ENCODE measurements around the gene EHHADH. TPM values are rescaled to one million over a fixed set of nuclear protein-coding genes. Genes with fewer than 3 reads are reported as not detected.

Gene EHHADH
- total RNA-seq, 4 donors from 2014 or later: 7.4 to 23.7 (median 15.6) TPM

DNA sequence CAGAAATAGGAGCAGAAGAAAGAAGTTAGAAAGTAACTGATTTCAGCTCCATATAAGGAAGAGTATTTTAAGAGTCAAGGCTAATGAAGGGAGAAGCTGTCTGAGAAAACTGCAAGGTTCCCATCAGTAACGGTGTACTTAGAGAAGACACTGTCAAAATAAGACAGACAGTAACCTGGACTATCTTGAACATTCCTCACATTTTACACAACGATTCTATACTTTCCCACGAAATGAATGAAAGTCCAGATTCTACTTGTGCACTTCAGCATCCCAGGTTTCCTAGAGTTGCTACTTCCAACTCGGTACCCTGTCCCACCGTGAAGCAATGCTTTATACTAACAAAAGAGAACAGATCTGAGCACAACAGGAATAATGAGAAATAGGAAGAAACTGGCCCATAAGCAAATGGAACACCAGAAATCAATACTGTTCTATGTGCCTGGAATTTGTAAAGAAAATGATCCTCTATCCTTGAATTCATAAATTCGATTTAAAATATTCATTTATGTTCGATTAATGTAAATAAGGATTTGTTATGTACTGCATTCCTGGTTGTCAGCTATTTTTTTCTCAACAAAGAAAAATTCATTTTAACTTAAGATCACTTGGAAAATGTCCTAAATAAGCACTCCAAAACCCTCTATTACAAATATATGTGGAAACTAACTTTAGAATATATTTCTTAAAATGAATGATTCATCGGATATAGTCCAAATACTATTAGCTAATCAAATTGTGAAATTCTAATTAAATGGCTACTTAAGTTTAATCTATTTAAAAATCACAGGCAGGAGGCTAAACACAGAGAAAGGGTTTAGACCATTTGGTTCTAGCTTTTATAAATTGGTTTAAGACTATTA lies 102.5 kb downstream of the EHHADH start:
- Histone ChIP-seq H3K4me3 (replicated peaks in 1 of 3) (no peak overlapping the region), H3K27me3 (no peaks in the 10 kb centered on the region), H3K4me1 (peaks cover 0 to 10% of the 10 kb centered on the region in 2 donors), H3K9me3 (no peaks in the 10 kb centered on the region), H3K27ac (no peak overlapping the region), H3K36me3 (no peaks in the 10 kb centered on the region)
- intact Hi-C loops (cut with DNase I): no loop called here
- 53 to 61% methylated on average over 8 of the region's 8 CpGs for WGBS, 2 donors
- TF ChIP-seq POLR2A (IDR thresholded peaks at IDR 0.05): no peak
- no peak for DNase-seq

DNA sequence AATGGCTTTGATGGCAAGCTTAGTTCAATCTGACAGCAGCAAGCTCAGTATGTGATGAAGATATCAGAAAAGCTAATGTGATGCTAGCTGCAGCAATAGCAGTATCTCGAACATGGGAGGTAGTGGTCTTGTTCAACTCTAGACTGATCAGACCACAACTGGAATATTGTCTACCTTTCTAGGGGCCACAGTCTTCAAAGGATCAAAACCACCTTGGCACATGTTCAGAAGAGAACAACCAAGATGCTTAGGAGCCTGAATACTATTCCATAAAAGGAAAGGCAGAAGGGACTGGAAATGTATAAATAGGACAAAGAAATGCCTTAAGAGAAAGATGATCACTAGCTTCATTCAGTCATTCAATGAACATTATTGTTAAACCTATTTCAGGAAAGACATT lies 103.3 kb downstream of the EHHADH start:
- Histone ChIP-seq H3K4me3 (replicated peaks in 1 of 3) (no peak overlapping the region), H3K4me1 (peaks cover 0 to 10% of the 10 kb centered on the region in 2 donors), H3K27me3 (no peaks in the 10 kb centered on the region), H3K36me3 (no peaks in the 10 kb centered on the region), H3K27ac (no peak overlapping the region), H3K9me3 (no peaks in the 10 kb centered on the region)
- DNase-seq: no peak
- 80 to 94% methylated on average over 1 of the region's 1 CpG for WGBS, 2 donors
- intact Hi-C loops (cut with DNase I): no loop called here
- TF ChIP-seq, protein P1, sequence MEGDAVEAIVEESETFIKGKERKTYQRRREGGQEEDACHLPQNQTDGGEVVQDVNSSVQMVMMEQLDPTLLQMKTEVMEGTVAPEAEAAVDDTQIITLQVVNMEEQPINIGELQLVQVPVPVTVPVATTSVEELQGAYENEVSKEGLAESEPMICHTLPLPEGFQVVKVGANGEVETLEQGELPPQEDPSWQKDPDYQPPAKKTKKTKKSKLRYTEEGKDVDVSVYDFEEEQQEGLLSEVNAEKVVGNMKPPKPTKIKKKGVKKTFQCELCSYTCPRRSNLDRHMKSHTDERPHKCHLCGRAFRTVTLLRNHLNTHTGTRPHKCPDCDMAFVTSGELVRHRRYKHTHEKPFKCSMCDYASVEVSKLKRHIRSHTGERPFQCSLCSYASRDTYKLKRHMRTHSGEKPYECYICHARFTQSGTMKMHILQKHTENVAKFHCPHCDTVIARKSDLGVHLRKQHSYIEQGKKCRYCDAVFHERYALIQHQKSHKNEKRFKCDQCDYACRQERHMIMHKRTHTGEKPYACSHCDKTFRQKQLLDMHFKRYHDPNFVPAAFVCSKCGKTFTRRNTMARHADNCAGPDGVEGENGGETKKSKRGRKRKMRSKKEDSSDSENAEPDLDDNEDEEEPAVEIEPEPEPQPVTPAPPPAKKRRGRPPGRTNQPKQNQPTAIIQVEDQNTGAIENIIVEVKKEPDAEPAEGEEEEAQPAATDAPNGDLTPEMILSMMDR (IDR thresholded peaks at IDR 0.05): no peak
- no peak for TF ChIP-seq POLR2A (IDR thresholded peaks at IDR 0.05)

DNA sequence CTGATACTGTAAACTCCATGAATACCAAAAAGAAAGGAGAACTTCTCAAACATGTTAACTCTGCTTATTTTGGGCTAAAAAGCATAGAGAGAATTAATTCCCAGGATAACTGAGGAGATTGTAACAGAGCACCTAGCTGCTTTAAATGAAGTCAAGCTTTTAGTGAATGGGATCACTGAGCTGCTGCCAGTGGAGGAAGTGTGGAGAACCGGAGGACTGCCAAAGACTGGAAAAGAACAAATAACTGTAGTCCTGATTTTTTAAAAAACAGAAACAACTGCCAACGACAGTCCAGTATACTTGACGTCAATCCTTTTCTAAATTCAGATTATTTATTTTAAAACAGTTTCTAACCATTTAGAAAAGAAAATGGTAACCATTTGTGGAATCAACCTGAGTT lies 104.3 kb downstream of the EHHADH start:
- peaks cover 0 to 10% of the 10 kb centered on the region in 2 donors for H3K4me1 ChIP-seq
- no peaks in the 10 kb centered on the region for H3K27me3 ChIP-seq
- no peaks in the 10 kb centered on the region for H3K9me3 ChIP-seq
- no peak overlapping the region for H3K27ac ChIP-seq
- no peak for DNase-seq
- intact Hi-C loops (cut with DNase I): no loop called here
- H3K4me3 ChIP-seq (replicated peaks in 1 of 3): no peak overlapping the region
- TF ChIP-seq POLR2A (IDR thresholded peaks at IDR 0.05): no peak
- TF ChIP-seq, protein P1 (IDR thresholded peaks at IDR 0.05): no peak
- no peaks in the 10 kb centered on the region for H3K36me3 ChIP-seq
- WGBS, 2 donors: 61 to 64% methylated on average over 3 of the region's 3 CpGs

DNA sequence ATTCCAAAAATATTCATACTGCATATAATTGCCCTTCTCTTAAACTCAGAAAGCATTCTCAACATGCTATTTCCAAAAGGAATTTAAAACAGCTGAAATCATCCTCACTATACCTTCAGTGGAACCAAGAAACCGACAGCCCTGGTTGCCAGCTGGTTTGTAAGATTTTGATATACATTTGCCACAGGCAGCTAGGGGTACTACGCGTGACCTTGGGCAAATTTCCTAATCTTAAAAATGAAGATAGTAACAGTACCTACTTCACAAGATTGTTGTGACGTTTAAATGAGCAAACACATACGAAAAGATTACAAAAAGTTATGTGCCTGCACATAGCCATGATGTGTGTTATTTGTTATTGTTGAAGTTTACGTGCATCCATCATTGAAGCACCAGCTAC lies 108.3 kb downstream of the EHHADH start:
- Histone ChIP-seq H3K27ac (no peak overlapping the region), H3K4me3 (replicated peaks in 1 of 3) (no peak overlapping the region), H3K4me1 (no peaks in the 10 kb centered on the region), H3K36me3 (no peaks in the 10 kb centered on the region), H3K27me3 (no peaks in the 10 kb centered on the region), H3K9me3 (no peaks in the 10 kb centered on the region)
- TF ChIP-seq POLR2A (IDR thresholded peaks at IDR 0.05): no peak
- TF ChIP-seq, protein P1 (IDR thresholded peaks at IDR 0.05): no peak
- DNase-seq: no peak
- intact Hi-C loops (cut with DNase I): no loop called here
- 84 to 96% methylated on average over 6 of the region's 6 CpGs for WGBS, 2 donors

- Histone ChIP-seq H3K9me3 (no peaks in the 10 kb centered on the region), H3K36me3 (no peaks in the 10 kb centered on the region), H3K4me1 (no peaks in the 10 kb centered on the region), H3K27ac (no peak overlapping the region), H3K4me3 (replicated peaks in 1 of 3) (no peak overlapping the region), H3K27me3 (no peaks in the 10 kb centered on the region)
- WGBS, 2 donors: 77 to 90% methylated on average over 3 of the region's 3 CpGs
- TF ChIP-seq POLR2A (IDR thresholded peaks at IDR 0.05): no peak
- TF ChIP-seq, protein P1 (IDR thresholded peaks at IDR 0.05): no peak
- intact Hi-C loops (cut with DNase I): no loop called here
- DNase-seq: no peak
Observed at GRCh38 chr3:185144784-185145183, 109.1 kb downstream of the EHHADH start.

Small RNAs within 50 kb of the gene (microRNA-seq; reads per million reads assigned to microRNA genes)
- gene MIR5588: not detected

Small RNAs within 50 kb of the gene (small RNA-seq; reads per million reads assigned to genes)
- gene MIR5588: 0.28 reads per million

Other genes starting within 250 kb of the EHHADH start
- 1 to 10 TPM; 1.6 to 3.0 (median 2.1) TPM for gene C3orf70, start 101.0 kb downstream of the EHHADH start, total RNA-seq
- gene MAP3K13, start 109.1 kb upstream of the EHHADH start, total RNA-seq: 10 to 100 TPM; 44.4 to 58.0 (median 46.2) TPM
- 10 to 100 TPM in 3 of 4 donors, 1 to 10 TPM in 1; 9.9 to 16.9 (median 11.7) TPM for gene TMEM41A, start 245.0 kb upstream of the EHHADH start, total RNA-seq

All from thyroid gland (tissue), 4 donors.